Right lobe of liver (tissue), 4 donors: ENCODE measurements around the gene FMN1.

Experiments
- POLR2A ChIP-seq: fragments of 450-650 bp; IDR thresholded peaks from one replicate; pipeline ENCODE4 v1.6.1; 2017; ENCODE audit warnings: antibody characterized with exemption, mild to moderate bottlenecking
- TF ChIP-seq, protein P1 (sequence below), 4 donors: fragments of 200-600 bp in 3 of 4; fragments of 450-650 bp in 1 of 4; IDR thresholded peaks; one replicate each; pipeline versions ENCODE4 v1.5.1 to v1.8.0; 2016 to 2022; ENCODE audit warnings: antibody characterized with exemption in 4 of 4, mild to moderate bottlenecking in 2 of 4
- donor health status: DM: no; HTN: no; CAD: no.
- donor health status: DM: no; HTN: no; CAD: no.
- donor health status: DM: no; HTN: yes; CAD: no.

DNA sequence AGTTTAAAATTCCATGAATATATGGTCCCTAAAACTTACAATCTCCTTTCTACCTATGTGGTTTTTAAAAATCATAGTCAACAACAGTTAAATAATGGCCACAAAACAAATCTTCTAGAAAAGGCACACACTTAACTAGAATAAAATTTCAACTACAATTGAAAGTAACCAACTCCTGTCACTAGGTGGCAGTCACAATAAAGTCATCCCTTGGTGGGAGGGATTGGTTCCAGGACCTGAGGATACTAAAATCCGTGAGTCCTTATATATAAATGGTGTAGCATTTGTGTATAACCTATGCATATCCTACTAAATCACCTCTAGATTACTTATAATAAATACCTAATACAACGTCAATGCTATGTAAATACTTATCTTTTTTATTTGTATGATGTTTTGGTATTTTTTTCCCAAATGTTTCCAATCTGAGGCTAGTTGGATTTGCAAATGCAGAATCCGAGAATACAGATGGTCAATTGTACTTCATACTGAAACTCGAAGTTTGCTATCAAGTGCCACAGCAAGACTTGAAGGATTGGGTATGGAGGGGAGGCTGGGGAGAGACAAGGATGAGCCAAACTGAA is 172.6 kb downstream of the FMN1 start:
- TF ChIP-seq, protein P1, sequence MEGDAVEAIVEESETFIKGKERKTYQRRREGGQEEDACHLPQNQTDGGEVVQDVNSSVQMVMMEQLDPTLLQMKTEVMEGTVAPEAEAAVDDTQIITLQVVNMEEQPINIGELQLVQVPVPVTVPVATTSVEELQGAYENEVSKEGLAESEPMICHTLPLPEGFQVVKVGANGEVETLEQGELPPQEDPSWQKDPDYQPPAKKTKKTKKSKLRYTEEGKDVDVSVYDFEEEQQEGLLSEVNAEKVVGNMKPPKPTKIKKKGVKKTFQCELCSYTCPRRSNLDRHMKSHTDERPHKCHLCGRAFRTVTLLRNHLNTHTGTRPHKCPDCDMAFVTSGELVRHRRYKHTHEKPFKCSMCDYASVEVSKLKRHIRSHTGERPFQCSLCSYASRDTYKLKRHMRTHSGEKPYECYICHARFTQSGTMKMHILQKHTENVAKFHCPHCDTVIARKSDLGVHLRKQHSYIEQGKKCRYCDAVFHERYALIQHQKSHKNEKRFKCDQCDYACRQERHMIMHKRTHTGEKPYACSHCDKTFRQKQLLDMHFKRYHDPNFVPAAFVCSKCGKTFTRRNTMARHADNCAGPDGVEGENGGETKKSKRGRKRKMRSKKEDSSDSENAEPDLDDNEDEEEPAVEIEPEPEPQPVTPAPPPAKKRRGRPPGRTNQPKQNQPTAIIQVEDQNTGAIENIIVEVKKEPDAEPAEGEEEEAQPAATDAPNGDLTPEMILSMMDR (IDR thresholded peaks at IDR 0.05): peak; percentile 44 to 65 (median 59)
- no peak for TF ChIP-seq POLR2A
